HG03520 (cell line): ENCODE results near the gene GRXCR1.

Source experiments
- ATAC-seq: cut with Tn5 transposase; IDR thresholded peaks from one replicate; pipeline ENCODE4 v1.9.1; 2021; ENCODE audit warnings: mild to moderate bottlenecking, moderate library complexity; ENCODE audit not compliant: unreplicated experiment

GRXCR1 gene

GRCh38 chr4:42925921-42926320, 33.4 kb downstream of the GRXCR1 start:
- no peak for ATAC-seq

GRCh38 chr4:42927946-42928345, 35.4 kb downstream of the GRXCR1 start:
- ATAC-seq = no peak

GRCh38 chr4:42928582-42928981, 36.1 kb downstream of the GRXCR1 start:
- no peak for ATAC-seq

- no peak for ATAC-seq
Measured at GRCh38 chr4:42942216-42942615, 49.7 kb downstream of the GRXCR1 start.

GRCh38 chr4:42945874-42946273, 53.4 kb downstream of the GRXCR1 start:
- no peak for ATAC-seq

- ATAC-seq = no peak
Measured at GRCh38 chr4:42953321-42953720, 60.8 kb downstream of the GRXCR1 start.

GRCh38 chr4:42954963-42955669, 62.6 kb downstream of the GRXCR1 start:
- no peak for ATAC-seq

- ATAC-seq = no peak
Measured at GRCh38 chr4:42955746-42956505, 63.4 kb downstream of the GRXCR1 start.

GRCh38 chr4:42965326-42965725, 72.8 kb downstream of the GRXCR1 start:
- no peak for ATAC-seq

GRCh38 chr4:42985976-42986375, 93.5 kb downstream of the GRXCR1 start:
- ATAC-seq = no peak

- peak; percentile 86 for ATAC-seq
Measured at GRCh38 chr4:42995343-42995944, 102.9 kb downstream of the GRXCR1 start.

- ATAC-seq = no peak
Measured at GRCh38 chr4:43008793-43009192, 116.3 kb downstream of the GRXCR1 start.

GRCh38 chr4:43014256-43014655, 121.7 kb downstream of the GRXCR1 start:
- no peak for ATAC-seq

GRCh38 chr4:43041632-43042031, 149.1 kb downstream of the GRXCR1 start:
- no peak for ATAC-seq

- no peak for ATAC-seq
Measured at GRCh38 chr4:43047058-43047457, 154.5 kb downstream of the GRXCR1 start.

GRCh38 chr4:43048570-43048969, 156.1 kb downstream of the GRXCR1 start:
- ATAC-seq = no peak

GRCh38 chr4:43049326-43049725, 156.8 kb downstream of the GRXCR1 start:
- no peak for ATAC-seq

- no peak for ATAC-seq
Measured at GRCh38 chr4:43066415-43066814, 173.9 kb downstream of the GRXCR1 start.

GRCh38 chr4:43071069-43071468, 178.6 kb downstream of the GRXCR1 start:
- no peak for ATAC-seq
